Measurements from ENCODE around the gene SDHA.

Gene SDHA

GRCh38 chr5:217494-218456 lies at the start of gene SDHA, which contains the start of gene CCDC127:
SDHA (plus strand) TSS chr5:218320; CDS start chr5:218356, 36 bp downstream.
CCDC127 (minus strand) TSS chr5:218153; CDS start chr5:216849, 1,304 bp downstream.
- Histone ChIP-seq H3K4me3 (peak within 1 kb of the TSS; percentile 98), H3K27ac (peak within 1 kb of the TSS; percentile 80 to 91)
- peak; percentile 94 for DNase-seq (ENCODE audit: low spot score)

- Histone ChIP-seq H3K4me3 (no peak overlapping the region), H3K27ac (peak overlapping the region in 1 of 2 donors; percentile 8)
- peak; percentile 65 for DNase-seq (ENCODE audit: low spot score)
- TF ChIP-seq CTCF (IDR thresholded peaks at IDR 0.05) = no peak
These were observed 48.9 kb upstream of the SDHA start for GRCh38 chr5:169071-169727.

- DNase-seq (ENCODE audit: low spot score) = peak; percentile 64
- peak overlapping the region in 1 of 2 donors; percentile 8 for H3K27ac ChIP-seq
- TF ChIP-seq CTCF (IDR thresholded peaks at IDR 0.05) = no peak
- H3K4me3 ChIP-seq = no peak overlapping the region
These were observed 48.4 kb upstream of the SDHA start for GRCh38 chr5:169728-170094.

- Histone ChIP-seq H3K27ac (no peak overlapping the region), H3K4me3 (no peak overlapping the region)
- TF ChIP-seq CTCF (IDR thresholded peaks at IDR 0.05) = no peak
- DNase-seq (ENCODE audit: low spot score) = peak; percentile 63
These were observed 46.9 kb upstream of the SDHA start for GRCh38 chr5:170971-171800.

- Histone ChIP-seq H3K4me3 (no peak overlapping the region), H3K27ac (no peak overlapping the region)
- TF ChIP-seq CTCF (IDR thresholded peaks at IDR 0.05) = no peak
- DNase-seq (ENCODE audit: low spot score) = peak; percentile 68
These were observed 46.3 kb upstream of the SDHA start for GRCh38 chr5:171801-172331.

GRCh38 chr5:172421-172820 lies 45.7 kb upstream of the SDHA start:
- no peak for TF ChIP-seq CTCF (IDR thresholded peaks at IDR 0.05)
- DNase-seq (ENCODE audit: low spot score) = no peak
- Histone ChIP-seq H3K27ac (no peak overlapping the region), H3K4me3 (no peak overlapping the region)

GRCh38 chr5:172841-173251 lies 45.3 kb upstream of the SDHA start:
- DNase-seq (ENCODE audit: low spot score) = no peak
- no peak for TF ChIP-seq CTCF (IDR thresholded peaks at IDR 0.05)
- H3K4me3 ChIP-seq = no peak overlapping the region
- no peak overlapping the region for H3K27ac ChIP-seq

Measured in coronary artery (tissue), 2 donors.